T-cell (primary cell): ENCODE data around the gene FCHSD2. TPM values are rescaled to one million over a fixed set of nuclear protein-coding genes. Genes with fewer than 3 reads are reported as not detected.
A peak's percentile ranks its signal among the peaks of the same experiment; 100 is the strongest.

Experiments
- ATAC-seq, 4 experiments: fragments of 200-7000 bp in 3 of 4; fragments of 150-1000 bp in 1 of 4; cut with Tn5 transposase; replicated peaks in 1 of 4; 1 replicate in 3 of 4; 2 replicates in 1 of 4; pipeline ENCODE4 v1.10.0; 2021; ENCODE audit warnings: moderate library complexity in 3 of 4, mild to moderate bottlenecking in 2 of 4, moderate number of reproducible peaks in 1 of 4
- CTCF ChIA-PET, 2 donors: fragments of 300-600 bp; sonication (Branson Sonifier 250); formaldehyde crosslinking; loops; one replicate each; lab custom pipeline; 2022; ENCODE audit warnings: antibody characterized with exemption in 2 of 2; lab: Charles Lee
- POLR2A ChIA-PET, 2 donors: fragments of 300-600 bp; sonication (Branson Sonifier 250); formaldehyde crosslinking; loops; one replicate each; lab custom pipeline; 2022; ENCODE audit warnings: antibody characterized with exemption in 2 of 2; lab: Charles Lee
- DNase-seq, 35 experiments: peaks; one replicate each; pipeline versions ENCODE4 v3.0.0 to v3.0.0-alpha.2; 2013 to 2023
- H3K27ac ChIP-seq: one replicate; pipeline ENCODE4 v1.5.1; 2013; ENCODE audit warnings: low read length
- H3K27me3 ChIP-seq, 2 experiments: replicated peaks in 1 of 2; 1 replicate in 1 of 2; 2 replicates in 1 of 2; pipeline versions ENCODE4 v1.6.1 to v1.7.0; 2013; ENCODE audit warnings: low read length in 1 of 2, mixed read lengths in 1 of 2; ENCODE audit not compliant: control insufficient read depth in 2 of 2, insufficient read depth in 2 of 2; ENCODE audit errors: extremely low read depth in 1 of 2
- H3K36me3 ChIP-seq, 2 donors: 1 replicate in 1 of 2; 2 replicates in 1 of 2; pipeline versions ENCODE4 v1.6.1 to v1.7.0; 2013; ENCODE audit warnings: low read length in 1 of 2; ENCODE audit not compliant: control insufficient read depth in 2 of 2, insufficient read depth in 1 of 2; ENCODE audit errors: extremely low read depth in 1 of 2
- H3K4me1 ChIP-seq, 2 experiments: 1 replicate in 1 of 2; 2 replicates in 1 of 2; pipeline versions ENCODE4 v1.6.1 to v1.7.0; 2013; ENCODE audit warnings: low read length in 2 of 2, mixed read lengths in 1 of 2; ENCODE audit not compliant: insufficient read depth in 2 of 2, control insufficient read depth in 1 of 2; ENCODE audit errors: extremely low read depth in 1 of 2
- H3K4me3 ChIP-seq, 2 donors: 1 replicate in 1 of 2; 2 replicates in 1 of 2; pipeline versions ENCODE4 v1.5.1 to v1.7.0; 2013; ENCODE audit warnings: mild to moderate bottlenecking in 2 of 2, low read length in 1 of 2, moderate library complexity in 1 of 2; ENCODE audit not compliant: control insufficient read depth in 1 of 2; ENCODE audit errors: extremely low read depth in 1 of 2
- H3K9me3 ChIP-seq: 2 replicates; pipeline ENCODE4 v1.7.0; 2013
- H3K27ac Mint-ChIP-seq, 2 donors: one replicate each; pipeline ENCODE4 v1.8.0; 2020 to 2021; ENCODE audit warnings: mild to moderate bottlenecking in 2 of 2, mixed read lengths in 2 of 2
- H3K27me3 Mint-ChIP-seq, 2 donors: one replicate each; pipeline ENCODE4 v1.8.0; 2021 to 2022; ENCODE audit warnings: mixed read lengths in 2 of 2
- H3K36me3 Mint-ChIP-seq: one replicate; pipeline ENCODE4 v1.8.0; 2021; ENCODE audit warnings: mixed read lengths
- H3K4me1 Mint-ChIP-seq, 3 donors: one replicate each; pipeline ENCODE4 v1.8.0; 2020 to 2022; ENCODE audit warnings: mixed read lengths in 3 of 3, mild to moderate bottlenecking in 1 of 3
- H3K4me3 Mint-ChIP-seq, 3 donors: one replicate each; pipeline ENCODE4 v1.8.0; 2020 to 2022; ENCODE audit warnings: mild to moderate bottlenecking in 3 of 3, mixed read lengths in 3 of 3, moderate library complexity in 3 of 3
- H3K9me3 Mint-ChIP-seq, 3 donors: one replicate each; pipeline ENCODE4 v1.8.0; 2020 to 2022; ENCODE audit warnings: mixed read lengths in 3 of 3
- WGBS: methylation state at CpG from one replicate; pipeline ENCODE4 v1.1.5; 2013; ENCODE audit warnings: missing lambda C conversion rate; ENCODE audit not compliant: insufficient coverage; 5-methylcytosine and 5-hydroxymethylcytosine counted together
- total RNA-seq, 35 experiments: library from RNA in 6 of 35; stranded (reverse) in 6 of 35; fragments of 120-200 nt in 1 of 35; gene quantifications; one replicate each; pipeline versions ENCODE4 v1.2.1 to v1.2.4 and lab custom pipeline; 2013 to 2026

The FCHSD2 gene
- total RNA-seq, 5 donors from 2014 or later (not counting 1 experiment from before 2014, with no cell fraction given), result 37.0 to 53.8 (median 46.3) TPM

GRCh38 chr11:73160005-73160760, 18.1 kb upstream of the FCHSD2 start:
- Mint-ChIP-seq H3K27me3 (no peaks in the 10 kb centered on the region), H3K4me1 (peaks cover 14 to 39% (median 17%) of the 10 kb centered on the region in 3 donors), H3K36me3 (no peaks in the 10 kb centered on the region), H3K9me3 (no peaks in the 10 kb centered on the region), H3K4me3 (no peak overlapping the region), H3K27ac (no peak overlapping the region)
- H3K36me3 ChIP-seq, result no peaks in the 10 kb centered on the region
- ChIA-PET POLR2A (no interaction called here), CTCF (no interaction called here)
- ATAC-seq, result no peak
- H3K9me3 ChIP-seq, result no peaks in the 10 kb centered on the region
- no peaks in the 10 kb centered on the region for H3K27me3 ChIP-seq
- no peak overlapping the region for H3K4me3 ChIP-seq
- peaks cover 5 to 23% of the 10 kb centered on the region in 2 experiments for H3K4me1 ChIP-seq
- 57% methylated on average over 3 of the region's 10 CpGs for WGBS
- H3K27ac ChIP-seq, result no peak overlapping the region
- DNase-seq, result no peak

GRCh38 chr11:73159297-73159696, 17.2 kb upstream of the FCHSD2 start:
- Histone ChIP-seq H3K9me3 (no peaks in the 10 kb centered on the region), H3K4me1 (peaks cover 14 to 32% of the 10 kb centered on the region in 2 experiments), H3K4me3 (no peak overlapping the region), H3K27ac (no peak overlapping the region), H3K27me3 (no peaks in the 10 kb centered on the region), H3K36me3 (no peaks in the 10 kb centered on the region)
- Mint-ChIP-seq H3K27me3 (no peaks in the 10 kb centered on the region), H3K9me3 (no peaks in the 10 kb centered on the region), H3K27ac (no peak overlapping the region), H3K36me3 (no peaks in the 10 kb centered on the region), H3K4me3 (no peak overlapping the region), H3K4me1 (peaks cover 23 to 46% (median 26%) of the 10 kb centered on the region in 3 donors)
- CTCF ChIA-PET, result interaction anchor here in 1 of 2 donors (0.6 kb wide), 1 partner anchor 21 kb away, joined by 7 read pairs; no protein-coding TSS in a partner anchor
- WGBS, result 88% methylated on average over 1 of the region's 3 CpGs
- POLR2A ChIA-PET, result no interaction called here
- ATAC-seq (no peak), DNase-seq (no peak)

- Histone ChIP-seq H3K36me3 (no peaks in the 10 kb centered on the region), H3K27ac (no peak overlapping the region), H3K27me3 (no peaks in the 10 kb centered on the region), H3K4me1 (peaks cover 22 to 40% of the 10 kb centered on the region in 2 experiments), H3K9me3 (no peaks in the 10 kb centered on the region), H3K4me3 (no peak overlapping the region)
- POLR2A ChIA-PET, result no interaction called here
- Mint-ChIP-seq H3K36me3 (no peaks in the 10 kb centered on the region), H3K27me3 (no peaks in the 10 kb centered on the region), H3K27ac (no peak overlapping the region), H3K4me3 (no peak overlapping the region), H3K9me3 (no peaks in the 10 kb centered on the region), H3K4me1 (peaks cover 31 to 53% (median 34%) of the 10 kb centered on the region in 3 donors)
- WGBS, result 92% methylated on average over 5 of the region's 8 CpGs
- DNase-seq, result no peak
- CTCF ChIA-PET, result interaction anchor here in 1 of 2 donors (0.6 kb wide), 1 partner anchor 20 kb away, joined by 7 read pairs; no protein-coding TSS in a partner anchor
- ATAC-seq, result no peak
These were observed 16.4 kb upstream of the FCHSD2 start for GRCh38 chr11:73158356-73159051.

GRCh38 chr11:73157101-73158010, 15.2 kb upstream of the FCHSD2 start:
- POLR2A ChIA-PET, result no interaction called here
- no peaks in the 10 kb centered on the region for H3K9me3 Mint-ChIP-seq
- Histone ChIP-seq H3K4me1 (peaks cover 31 to 51% of the 10 kb centered on the region in 2 experiments), H3K27me3 (no peaks in the 10 kb centered on the region), H3K9me3 (no peaks in the 10 kb centered on the region), H3K4me3 (no peak overlapping the region), H3K36me3 (no peaks in the 10 kb centered on the region), H3K27ac (no peak overlapping the region)
- peaks cover 43 to 65% (median 46%) of the 10 kb centered on the region in 3 donors for H3K4me1 Mint-ChIP-seq
- DNase-seq (no peak), ATAC-seq (no peak)
- peak overlapping the region; percentile 11 to 57 for H3K27ac Mint-ChIP-seq
- CTCF ChIA-PET, result interaction anchor here in 1 of 2 donors (0.5 kb wide), 2 partner anchors 19 to 99 kb away, joined by 3 to 6 read pairs; no protein-coding TSS in a partner anchor
- H3K4me3 Mint-ChIP-seq, result no peak overlapping the region
- no peaks in the 10 kb centered on the region for H3K27me3 Mint-ChIP-seq
- 69% methylated on average over 8 of the region's 9 CpGs for WGBS
- H3K36me3 Mint-ChIP-seq, result no peaks in the 10 kb centered on the region

- peaks cover 46 to 70% (median 50%) of the 10 kb centered on the region in 3 donors for H3K4me1 Mint-ChIP-seq
- POLR2A ChIA-PET, result no interaction called here
- no peak overlapping the region for H3K27ac ChIP-seq
- no peaks in the 10 kb centered on the region for H3K9me3 Mint-ChIP-seq
- H3K36me3 ChIP-seq, result no peaks in the 10 kb centered on the region
- H3K9me3 ChIP-seq, result no peaks in the 10 kb centered on the region
- H3K4me3 Mint-ChIP-seq, result no peak overlapping the region
- H3K4me1 ChIP-seq, result peaks cover 31 to 55% of the 10 kb centered on the region in 2 experiments
- ATAC-seq (no peak), DNase-seq (no peak)
- no peaks in the 10 kb centered on the region for H3K27me3 ChIP-seq
- no peak overlapping the region for H3K4me3 ChIP-seq
- no peaks in the 10 kb centered on the region for H3K36me3 Mint-ChIP-seq
- no peaks in the 10 kb centered on the region for H3K27me3 Mint-ChIP-seq
- no CpG with 5 or more reads among the region's 2 CpGs for WGBS
- H3K27ac Mint-ChIP-seq, result peak overlapping the region; percentile 48 to 88
- CTCF ChIA-PET, result no interaction called here
These were observed 14.6 kb upstream of the FCHSD2 start for GRCh38 chr11:73156686-73157085.

- ChIA-PET CTCF (no interaction called here), POLR2A (no interaction called here)
- Mint-ChIP-seq H3K27ac (peak overlapping the region; percentile 81 to 88), H3K4me3 (peak overlapping the region in 1 of 3 donors; percentile 19), H3K9me3 (no peaks in the 10 kb centered on the region), H3K27me3 (no peaks in the 10 kb centered on the region), H3K4me1 (peaks cover 51 to 73% (median 52%) of the 10 kb centered on the region in 3 donors), H3K36me3 (no peaks in the 10 kb centered on the region)
- Histone ChIP-seq H3K9me3 (no peaks in the 10 kb centered on the region), H3K36me3 (no peaks in the 10 kb centered on the region), H3K4me1 (peaks cover 31 to 55% of the 10 kb centered on the region in 2 experiments), H3K4me3 (no peak overlapping the region), H3K27me3 (no peaks in the 10 kb centered on the region), H3K27ac (no peak overlapping the region)
- ATAC-seq (no peak), DNase-seq (no peak)
- WGBS, result no CpG with 5 or more reads among the region's 1 CpG
These were observed 14.0 kb upstream of the FCHSD2 start for GRCh38 chr11:73156114-73156513.
